ENCODE measurements around the gene RSRC1.

RSRC1 gene

GRCh38 chr3:158368271-158368670 lies 258.4 kb downstream of the RSRC1 start:
- Histone ChIP-seq H2BK5ac (ENCODE audit: low read length) (no peak overlapping the region), H3K9me3 (replicated peaks in 1 of 2; ENCODE audit: control insufficient read depth in 2 of 2, insufficient read depth in 1 of 2, low read depth in 1 of 2, low read length in 2 of 2) (no peaks in the 10 kb centered on the region), H3K18ac (ENCODE audit: low read length) (no peak overlapping the region), H3K4me3 (ENCODE audit: low read length in 2 of 2) (no peak overlapping the region), H2BK120ac (ENCODE audit: low read depth, low read length) (no peak overlapping the region), H3K9ac (ENCODE audit: low read depth, low read length, poor library complexity) (no peak overlapping the region), H3K36me3 (replicated peaks in 1 of 2; ENCODE audit: control insufficient read depth in 2 of 2, insufficient read depth in 2 of 2, low read length in 2 of 2) (no peaks in the 10 kb centered on the region), H3K27ac (replicated peaks; ENCODE audit: low read length) (no peak overlapping the region), H2AFZ (ENCODE audit: low read length) (no peak overlapping the region), H4K8ac (ENCODE audit: low read depth, low read length) (no peak overlapping the region), H2BK12ac (ENCODE audit: low read length) (no peak overlapping the region), H2AK5ac (ENCODE audit: low read depth, low read length) (no peak overlapping the region), H3K14ac (ENCODE audit: low read length) (no peak overlapping the region), H3K27me3 (ENCODE audit: control insufficient read depth in 3 of 3, insufficient read depth in 3 of 3, low read depth in 1 of 3, low read length in 3 of 3) (no peaks in the 10 kb centered on the region), H4K91ac (ENCODE audit: low read depth, low read length, poor library complexity) (no peak overlapping the region), H3K4ac (ENCODE audit: low read length) (no peak overlapping the region), H2BK15ac (ENCODE audit: low read length) (no peak overlapping the region), H3K4me2 (ENCODE audit: insufficient read depth, low read length, poor library complexity, severe bottlenecking) (no peak overlapping the region), H3K79me1 (ENCODE audit: low read depth, low read length) (no peaks in the 10 kb centered on the region), H3K4me1 (ENCODE audit: control insufficient read depth in 2 of 2, insufficient read depth in 1 of 2, low read depth in 1 of 2, low read length in 2 of 2) (peaks cover 2 to 3% of the 10 kb centered on the region in 2 donors), H3K23ac (ENCODE audit: low read depth, low read length, poor library complexity) (no peak overlapping the region)
- DNase-seq (ENCODE audit: low spot score): peak; percentile 18
- no CpG with 5 or more reads among the region's 2 CpGs for WGBS, 2 donors (ENCODE audit: extremely low coverage in 2 of 2, insufficient read length in 2 of 2, insufficient replicate concordance in 1 of 2)

GRCh38 chr3:158369279-158369678 lies 259.4 kb downstream of the RSRC1 start:
- no peak overlapping the region for H3K4ac ChIP-seq (ENCODE audit: low read length)
- H2BK120ac ChIP-seq (ENCODE audit: low read depth, low read length): no peak overlapping the region
- no peak overlapping the region for H3K4me3 ChIP-seq (ENCODE audit: low read length in 2 of 2)
- no peak overlapping the region for H3K9ac ChIP-seq (ENCODE audit: low read depth, low read length, poor library complexity)
- H3K4me2 ChIP-seq (ENCODE audit: insufficient read depth, low read length, poor library complexity, severe bottlenecking): no peak overlapping the region
- H3K18ac ChIP-seq (ENCODE audit: low read length): no peak overlapping the region
- H2AK5ac ChIP-seq (ENCODE audit: low read depth, low read length): no peak overlapping the region
- peaks cover 2 to 3% of the 10 kb centered on the region in 2 donors for H3K4me1 ChIP-seq (ENCODE audit: control insufficient read depth in 2 of 2, insufficient read depth in 1 of 2, low read depth in 1 of 2, low read length in 2 of 2)
- H4K8ac ChIP-seq (ENCODE audit: low read depth, low read length): no peak overlapping the region
- no peak overlapping the region for H2BK5ac ChIP-seq (ENCODE audit: low read length)
- no peak overlapping the region for H2AFZ ChIP-seq (ENCODE audit: low read length)
- no peak overlapping the region for H3K27ac ChIP-seq (replicated peaks; ENCODE audit: low read length)
- no peaks in the 10 kb centered on the region for H3K79me1 ChIP-seq (ENCODE audit: low read depth, low read length)
- no peaks in the 10 kb centered on the region for H3K36me3 ChIP-seq (replicated peaks in 1 of 2; ENCODE audit: control insufficient read depth in 2 of 2, insufficient read depth in 2 of 2, low read length in 2 of 2)
- no peak overlapping the region for H2BK15ac ChIP-seq (ENCODE audit: low read length)
- no peak overlapping the region for H2BK12ac ChIP-seq (ENCODE audit: low read length)
- no peaks in the 10 kb centered on the region for H3K27me3 ChIP-seq (ENCODE audit: control insufficient read depth in 3 of 3, insufficient read depth in 3 of 3, low read depth in 1 of 3, low read length in 3 of 3)
- H3K14ac ChIP-seq (ENCODE audit: low read length): no peak overlapping the region
- no peaks in the 10 kb centered on the region for H3K9me3 ChIP-seq (replicated peaks in 1 of 2; ENCODE audit: control insufficient read depth in 2 of 2, insufficient read depth in 1 of 2, low read depth in 1 of 2, low read length in 2 of 2)
- DNase-seq (ENCODE audit: low spot score): no peak
- H3K23ac ChIP-seq (ENCODE audit: low read depth, low read length, poor library complexity): no peak overlapping the region
- WGBS, 2 donors (ENCODE audit: extremely low coverage in 2 of 2, insufficient read length in 2 of 2, insufficient replicate concordance in 1 of 2): no CpG with 5 or more reads among the region's 1 CpG
- no peak overlapping the region for H4K91ac ChIP-seq (ENCODE audit: low read depth, low read length, poor library complexity)

GRCh38 chr3:158379517-158379916 lies 269.6 kb downstream of the RSRC1 start:
- no peak overlapping the region for H2AK5ac ChIP-seq (ENCODE audit: low read depth, low read length)
- H4K8ac ChIP-seq (ENCODE audit: low read depth, low read length): no peak overlapping the region
- H3K36me3 ChIP-seq (replicated peaks in 1 of 2; ENCODE audit: control insufficient read depth in 2 of 2, insufficient read depth in 2 of 2, low read length in 2 of 2): no peaks in the 10 kb centered on the region
- H3K23ac ChIP-seq (ENCODE audit: low read depth, low read length, poor library complexity): no peak overlapping the region
- no peak overlapping the region for H2BK5ac ChIP-seq (ENCODE audit: low read length)
- H3K9ac ChIP-seq (ENCODE audit: low read depth, low read length, poor library complexity): no peak overlapping the region
- H3K27ac ChIP-seq (replicated peaks; ENCODE audit: low read length): no peak overlapping the region
- no peak overlapping the region for H3K18ac ChIP-seq (ENCODE audit: low read length)
- no peak for DNase-seq (ENCODE audit: low spot score)
- H2BK12ac ChIP-seq (ENCODE audit: low read length): no peak overlapping the region
- no peaks in the 10 kb centered on the region for H3K9me3 ChIP-seq (replicated peaks in 1 of 2; ENCODE audit: control insufficient read depth in 2 of 2, insufficient read depth in 1 of 2, low read depth in 1 of 2, low read length in 2 of 2)
- no peak overlapping the region for H2BK120ac ChIP-seq (ENCODE audit: low read depth, low read length)
- no peaks in the 10 kb centered on the region for H3K79me1 ChIP-seq (ENCODE audit: low read depth, low read length)
- H3K14ac ChIP-seq (ENCODE audit: low read length): no peak overlapping the region
- H3K27me3 ChIP-seq (ENCODE audit: control insufficient read depth in 3 of 3, insufficient read depth in 3 of 3, low read depth in 1 of 3, low read length in 3 of 3): no peaks in the 10 kb centered on the region
- no peak overlapping the region for H3K4ac ChIP-seq (ENCODE audit: low read length)
- H2BK15ac ChIP-seq (ENCODE audit: low read length): no peak overlapping the region
- H3K4me2 ChIP-seq (ENCODE audit: insufficient read depth, low read length, poor library complexity, severe bottlenecking): no peak overlapping the region
- H2AFZ ChIP-seq (ENCODE audit: low read length): no peak overlapping the region
- H3K4me1 ChIP-seq (ENCODE audit: control insufficient read depth in 2 of 2, insufficient read depth in 1 of 2, low read depth in 1 of 2, low read length in 2 of 2): no peaks in the 10 kb centered on the region
- WGBS, 2 donors (ENCODE audit: extremely low coverage in 2 of 2, insufficient read length in 2 of 2, insufficient replicate concordance in 1 of 2): no CpG with 5 or more reads among the region's 4 CpGs
- no peak overlapping the region for H3K4me3 ChIP-seq (ENCODE audit: low read length in 2 of 2)
- no peak overlapping the region for H4K91ac ChIP-seq (ENCODE audit: low read depth, low read length, poor library complexity)

- no peaks in the 10 kb centered on the region for H3K27me3 ChIP-seq (ENCODE audit: control insufficient read depth in 3 of 3, insufficient read depth in 3 of 3, low read depth in 1 of 3, low read length in 3 of 3)
- H3K4me1 ChIP-seq (ENCODE audit: control insufficient read depth in 2 of 2, insufficient read depth in 1 of 2, low read depth in 1 of 2, low read length in 2 of 2): no peaks in the 10 kb centered on the region
- no peak overlapping the region for H2BK15ac ChIP-seq (ENCODE audit: low read length)
- H3K14ac ChIP-seq (ENCODE audit: low read length): no peak overlapping the region
- no peak overlapping the region for H2AFZ ChIP-seq (ENCODE audit: low read length)
- no peak overlapping the region for H2BK5ac ChIP-seq (ENCODE audit: low read length)
- no peak overlapping the region for H3K4me2 ChIP-seq (ENCODE audit: insufficient read depth, low read length, poor library complexity, severe bottlenecking)
- H3K4me3 ChIP-seq (ENCODE audit: low read length in 2 of 2): no peak overlapping the region
- DNase-seq (ENCODE audit: low spot score): no peak
- no peak overlapping the region for H3K4ac ChIP-seq (ENCODE audit: low read length)
- no peak overlapping the region for H4K91ac ChIP-seq (ENCODE audit: low read depth, low read length, poor library complexity)
- WGBS, 2 donors (ENCODE audit: extremely low coverage in 2 of 2, insufficient read length in 2 of 2, insufficient replicate concordance in 1 of 2): no CpG with 5 or more reads among the region's 2 CpGs
- no peak overlapping the region for H3K9ac ChIP-seq (ENCODE audit: low read depth, low read length, poor library complexity)
- no peak overlapping the region for H4K8ac ChIP-seq (ENCODE audit: low read depth, low read length)
- H3K27ac ChIP-seq (replicated peaks; ENCODE audit: low read length): no peak overlapping the region
- no peak overlapping the region for H3K23ac ChIP-seq (ENCODE audit: low read depth, low read length, poor library complexity)
- no peak overlapping the region for H2BK120ac ChIP-seq (ENCODE audit: low read depth, low read length)
- no peak overlapping the region for H3K18ac ChIP-seq (ENCODE audit: low read length)
- no peak overlapping the region for H2AK5ac ChIP-seq (ENCODE audit: low read depth, low read length)
- no peak overlapping the region for H2BK12ac ChIP-seq (ENCODE audit: low read length)
- no peaks in the 10 kb centered on the region for H3K9me3 ChIP-seq (replicated peaks in 1 of 2; ENCODE audit: control insufficient read depth in 2 of 2, insufficient read depth in 1 of 2, low read depth in 1 of 2, low read length in 2 of 2)
- no peaks in the 10 kb centered on the region for H3K36me3 ChIP-seq (replicated peaks in 1 of 2; ENCODE audit: control insufficient read depth in 2 of 2, insufficient read depth in 2 of 2, low read length in 2 of 2)
- no peaks in the 10 kb centered on the region for H3K79me1 ChIP-seq (ENCODE audit: low read depth, low read length)
These were observed 271.5 kb downstream of the RSRC1 start for GRCh38 chr3:158381262-158381868.

Data from neuronal stem cell (in vitro differentiated cells).